Measurements from ENCODE around the gene ASAP3. TPM values are rescaled to one million over a fixed set of nuclear protein-coding genes. Genes with fewer than 3 reads are reported as not detected.
A peak's percentile ranks its signal among the peaks of the same experiment; 100 is the strongest.

The ASAP3 gene
- total RNA-seq, 1 experiment from 2014 or later: 17.6 TPM

DNA sequence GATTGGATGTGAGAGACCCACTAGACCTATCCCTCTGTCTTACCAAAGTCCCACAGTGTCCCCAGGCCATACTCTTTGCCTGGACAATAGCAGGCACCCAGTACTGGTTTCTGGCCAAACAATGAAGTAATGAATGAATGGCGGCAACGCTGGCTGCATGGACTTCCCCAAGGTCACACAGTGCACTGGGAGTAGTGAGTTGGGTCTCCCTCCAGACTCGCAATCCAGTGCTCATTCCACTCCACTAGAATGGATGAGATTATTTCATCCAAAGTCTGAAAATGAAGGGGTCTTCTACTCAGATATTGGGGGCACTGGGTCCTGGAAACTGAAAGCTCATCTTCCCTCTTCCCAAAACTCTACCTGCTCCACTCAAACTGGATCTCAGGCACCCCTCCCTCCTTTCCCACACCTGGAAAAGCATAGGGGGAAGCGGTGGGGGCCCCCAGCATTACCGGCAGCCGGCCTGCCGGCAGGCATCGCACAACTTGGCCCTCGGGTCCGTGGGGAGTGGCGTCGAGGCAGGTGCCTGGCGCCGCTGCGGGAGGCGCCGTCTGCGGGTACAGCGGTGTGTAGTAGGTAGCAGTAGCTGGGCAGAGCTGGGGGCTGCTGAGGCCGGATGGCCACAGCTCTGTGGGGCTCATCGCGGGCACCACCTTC is 46.2 kb upstream of the ASAP3 start:
- Histone ChIP-seq H2AFZ (peak overlapping the region; percentile 74; the same call in 1 of the 2 replicates), H4K20me1 (ENCODE audit: insufficient read depth) (no peaks in the 10 kb centered on the region; the same call in 1 of the 2 replicates), H3K4me3 (peak overlapping the region; percentile 65), H3F3A (ENCODE audit: insufficient read depth, low read depth) (peaks cover 43% of the 10 kb centered on the region; the same call in 1 of the 2 replicates), H3K27ac (peak overlapping the region; percentile 12; the same call in 1 of the 2 replicates), H3K9me3 (ENCODE audit: insufficient read depth, low read depth) (no peaks in the 10 kb centered on the region), H3K9me2 (ENCODE audit: insufficient read depth) (no peaks in the 10 kb centered on the region), H3K27me3 (ENCODE audit: insufficient read depth, low read depth) (no peaks in the 10 kb centered on the region), H3K36me3 (ENCODE audit: low read depth) (no peaks in the 10 kb centered on the region), H3K4me2 (peak overlapping the region; percentile 82), H3K4me1 (replicated peaks; ENCODE audit: insufficient read depth) (peaks cover 70% of the 10 kb centered on the region), H3K79me2 (ENCODE audit: low read depth) (peaks cover 34% of the 10 kb centered on the region; the same call in 1 of the 2 replicates)
- ChIA-PET POLR2A (ENCODE audit: unreplicated experiment) (no interaction called here), CTCF (interaction anchor here (0.9 kb wide), 1 partner anchor 9 kb away, joined by 3 read pairs; no protein-coding TSS in a partner anchor)
- TF ChIP-seq, protein P1, sequence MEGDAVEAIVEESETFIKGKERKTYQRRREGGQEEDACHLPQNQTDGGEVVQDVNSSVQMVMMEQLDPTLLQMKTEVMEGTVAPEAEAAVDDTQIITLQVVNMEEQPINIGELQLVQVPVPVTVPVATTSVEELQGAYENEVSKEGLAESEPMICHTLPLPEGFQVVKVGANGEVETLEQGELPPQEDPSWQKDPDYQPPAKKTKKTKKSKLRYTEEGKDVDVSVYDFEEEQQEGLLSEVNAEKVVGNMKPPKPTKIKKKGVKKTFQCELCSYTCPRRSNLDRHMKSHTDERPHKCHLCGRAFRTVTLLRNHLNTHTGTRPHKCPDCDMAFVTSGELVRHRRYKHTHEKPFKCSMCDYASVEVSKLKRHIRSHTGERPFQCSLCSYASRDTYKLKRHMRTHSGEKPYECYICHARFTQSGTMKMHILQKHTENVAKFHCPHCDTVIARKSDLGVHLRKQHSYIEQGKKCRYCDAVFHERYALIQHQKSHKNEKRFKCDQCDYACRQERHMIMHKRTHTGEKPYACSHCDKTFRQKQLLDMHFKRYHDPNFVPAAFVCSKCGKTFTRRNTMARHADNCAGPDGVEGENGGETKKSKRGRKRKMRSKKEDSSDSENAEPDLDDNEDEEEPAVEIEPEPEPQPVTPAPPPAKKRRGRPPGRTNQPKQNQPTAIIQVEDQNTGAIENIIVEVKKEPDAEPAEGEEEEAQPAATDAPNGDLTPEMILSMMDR (conservative IDR thresholded peaks at IDR 0.05): no peak
- TF ChIP-seq EZH2 (IDR thresholded peaks at IDR 0.05; ENCODE audit: low read depth): no peak
- intact Hi-C loops (cut with micrococcal nuclease; ENCODE audit: unreplicated experiment): loop anchor here (2.0 to 10.0 kb wide), 3 partner anchors 77 to 333 kb away; partner anchors contain the start of gene ZNF436
- BruUV-seq (replicated peaks): TSS peak; percentile 24
- DNase-seq: no peak

DNA sequence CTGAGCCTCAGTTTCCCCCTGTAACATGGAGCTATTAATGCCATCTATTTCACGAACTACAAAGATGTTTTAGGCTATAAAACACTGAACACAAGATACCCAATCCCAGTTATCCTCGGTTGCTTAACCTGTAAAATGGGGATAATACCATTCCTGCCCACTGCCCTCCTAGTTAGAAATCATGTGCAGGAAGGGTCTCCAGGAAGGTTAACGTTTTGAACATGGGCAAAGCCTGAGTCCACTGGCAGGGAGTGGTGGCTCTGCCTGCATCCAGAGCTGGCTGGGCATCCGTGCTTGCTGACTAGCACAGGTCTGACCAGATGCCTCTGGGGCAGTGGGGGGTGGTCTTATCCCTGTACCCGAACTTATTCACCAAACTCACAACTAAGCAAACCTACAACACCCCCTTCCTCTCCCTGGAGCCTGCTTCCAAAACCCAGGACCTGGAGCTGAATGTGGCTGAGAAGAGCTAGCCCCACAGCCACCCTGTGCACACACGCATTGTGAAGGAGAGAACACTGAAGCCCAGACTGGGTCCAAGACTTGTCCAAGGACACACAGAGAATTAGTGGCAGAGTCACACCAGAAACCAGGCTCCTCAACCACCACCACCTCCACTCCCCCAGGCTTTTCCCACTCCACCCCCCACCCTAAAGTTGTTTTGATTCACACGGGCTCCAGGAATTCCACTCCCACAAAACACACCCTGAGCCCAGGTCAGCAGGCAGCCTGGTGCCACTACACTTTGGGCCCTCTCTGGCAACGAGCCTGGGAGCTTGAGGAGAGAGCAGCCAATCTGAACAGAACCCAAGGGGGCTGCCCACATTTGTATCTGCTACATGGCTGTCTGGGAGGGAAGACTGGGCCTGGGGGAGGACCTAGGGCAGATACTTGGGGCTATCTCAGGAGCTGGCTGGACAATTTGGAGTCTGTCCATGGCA is 45.4 kb upstream of the ASAP3 start:
- intact Hi-C loops (cut with micrococcal nuclease; ENCODE audit: unreplicated experiment): loop anchor here (2.0 to 10.0 kb wide), 4 partner anchors 47 to 333 kb away; partner anchors contain the start of genes ASAP3 and ZNF436
- H3K4me2 ChIP-seq: peak overlapping the region; percentile 82
- peaks cover 44% of the 10 kb centered on the region; the same call in 1 of the 2 replicates for H3F3A ChIP-seq (ENCODE audit: insufficient read depth, low read depth)
- ChIA-PET POLR2A (ENCODE audit: unreplicated experiment) (interaction anchor here (0.6 kb wide), 2 partner anchors 10 to 30 kb away, joined by 3 read pairs; partner anchors contain the start of gene ID3), CTCF (interaction anchor here (0.7 kb wide), 1 partner anchor 198 kb away, joined by 3 read pairs; no protein-coding TSS in a partner anchor)
- H3K27me3 ChIP-seq (ENCODE audit: insufficient read depth, low read depth): no peaks in the 10 kb centered on the region
- no peak overlapping the region for H2AFZ ChIP-seq
- no peaks in the 10 kb centered on the region for H3K36me3 ChIP-seq (ENCODE audit: low read depth)
- no peaks in the 10 kb centered on the region for H3K9me3 ChIP-seq (ENCODE audit: insufficient read depth, low read depth)
- H4K20me1 ChIP-seq (ENCODE audit: insufficient read depth): no peaks in the 10 kb centered on the region; the same call in 1 of the 2 replicates
- H3K9me2 ChIP-seq (ENCODE audit: insufficient read depth): no peaks in the 10 kb centered on the region
- peak overlapping the region; percentile 65; the same call in 1 of the 2 replicates for H3K4me3 ChIP-seq
- H3K79me2 ChIP-seq (ENCODE audit: low read depth): peaks cover 34% of the 10 kb centered on the region; the same call in 1 of the 2 replicates
- no TSS peak for BruUV-seq (replicated peaks)
- TF ChIP-seq, protein P1 (conservative IDR thresholded peaks at IDR 0.05): no peak
- no peak for TF ChIP-seq EZH2 (IDR thresholded peaks at IDR 0.05; ENCODE audit: low read depth)
- H3K27ac ChIP-seq: peak overlapping the region; percentile 70; the same call in 1 of the 2 replicates
- DNase-seq: peak in 1 of 2 experiments; percentile 41
- peaks cover 74% of the 10 kb centered on the region for H3K4me1 ChIP-seq (replicated peaks; ENCODE audit: insufficient read depth)
